H1 (cell line): ENCODE measurements around the gene SCNN1G. TPM values are rescaled to one million over a fixed set of nuclear protein-coding genes. Genes with fewer than 3 reads are reported as not detected.

Source experiments
- CTCF ChIA-PET: fragments of 300-600 bp; sonication (Branson Sonifier 250); formaldehyde crosslinking; loops from one replicate; lab custom pipeline; 2021; ENCODE audit not compliant: partially characterized antibody; lab: Charles Lee
- POLR2A ChIA-PET: fragments of 300-600 bp; sonication (Branson Sonifier 250); formaldehyde crosslinking; loops from one replicate; lab custom pipeline; 2021; ENCODE audit warnings: inconsistent platforms; ENCODE audit not compliant: partially characterized antibody; lab: Charles Lee
- DNase-seq, 2 experiments: peaks; one replicate each; pipeline versions ENCODE4 v3.0.0 to v3.0.0-alpha.2; 2010 to 2022; ENCODE audit warnings: low spot score in 2 of 2, low read depth in 1 of 2, mixed read lengths in 1 of 2
- FAIRE-seq: peaks from 2 replicates; lab custom pipeline; 2011; peaks lifted over from hg19 to GRCh38; lab: Jason Lieb, UNC
- H2AFZ ChIP-seq: 2 replicates; pipeline ENCODE4 v1.8.1; 2012; ENCODE audit warnings: low read length, inconsistent platforms
- H2AK5ac ChIP-seq: 2 replicates; pipeline ENCODE4 v1.6.1; 2013; ENCODE audit warnings: low read depth, low read length
- H2BK120ac ChIP-seq: replicated peaks from 2 replicates; pipeline ENCODE3; 2013; ENCODE audit warnings: low read depth, low read length, inconsistent platforms
- H2BK12ac ChIP-seq: 2 replicates; pipeline ENCODE4 v1.6.1; 2013; ENCODE audit warnings: low read depth, low read length
- H2BK15ac ChIP-seq: 2 replicates; pipeline ENCODE4 v1.6.1; 2013; ENCODE audit warnings: low read length
- H2BK20ac ChIP-seq: 2 replicates; pipeline ENCODE4 v1.6.1; 2013; ENCODE audit warnings: low read length
- H2BK5ac ChIP-seq: 2 replicates; pipeline ENCODE4 v1.6.1; 2013; ENCODE audit warnings: low read depth, low read length
- H3K14ac ChIP-seq: 2 replicates; pipeline ENCODE4 v1.6.1; 2013; ENCODE audit warnings: inconsistent platforms; ENCODE audit not compliant: insufficient read length
- H3K18ac ChIP-seq: 2 replicates; pipeline ENCODE4 v1.6.1; 2013; ENCODE audit warnings: low read length; ENCODE audit errors: extremely low read depth
- H3K23ac ChIP-seq: 2 replicates; pipeline ENCODE4 v1.6.1; 2013; ENCODE audit warnings: inconsistent platforms; ENCODE audit not compliant: insufficient read length
- H3K23me2 ChIP-seq: 2 replicates; pipeline ENCODE4 v1.6.1; 2013; ENCODE audit warnings: low read depth, low read length
- H3K27ac ChIP-seq: 2 replicates; pipeline ENCODE4 v1.6.1; 2011; ENCODE audit warnings: low read depth, low read length, inconsistent platforms
- H3K27me3 ChIP-seq, 4 experiments: replicated peaks in 1 of 4; 1 replicate in 1 of 4; 2 replicates in 3 of 4; pipeline versions ENCODE4 v1.6.1 to v1.8.1; 2011 to 2013; ENCODE audit warnings: low read length in 3 of 4, mild to moderate bottlenecking in 3 of 4, inconsistent platforms in 2 of 4, mixed read lengths in 2 of 4, moderate library complexity in 1 of 4; ENCODE audit not compliant: control insufficient read depth in 3 of 4, insufficient read depth in 3 of 4; ENCODE audit errors: extremely low read depth in 1 of 4
- H3K36me3 ChIP-seq, 4 experiments: 2 replicates each; pipeline versions ENCODE4 v1.6.1 to v1.8.1; 2011 to 2013; ENCODE audit warnings: mild to moderate bottlenecking in 4 of 4, low read length in 3 of 4, moderate library complexity in 2 of 4, control low read depth in 1 of 4, inconsistent platforms in 1 of 4; ENCODE audit not compliant: insufficient read depth in 4 of 4, control insufficient read depth in 2 of 4
- H3K4ac ChIP-seq: replicated peaks from 2 replicates; pipeline ENCODE3; 2013; ENCODE audit warnings: low read length, low read depth, mixed read lengths, inconsistent platforms; ENCODE audit not compliant: insufficient read length
- H3K4me1 ChIP-seq, 4 experiments: replicated peaks in 1 of 4; 1 replicate in 1 of 4; 2 replicates in 3 of 4; pipeline versions ENCODE4 v1.6.1 to v1.8.1; 2011 to 2013; ENCODE audit warnings: low read length in 3 of 4, inconsistent platforms in 2 of 4, mixed read lengths in 1 of 4; ENCODE audit not compliant: insufficient read depth in 4 of 4, control insufficient read depth in 3 of 4
- H3K4me2 ChIP-seq, 2 experiments: 2 replicates each; pipeline versions ENCODE4 v1.6.1 to v1.8.1; 2011 to 2013; ENCODE audit warnings: low read depth in 2 of 2, low read length in 2 of 2, control low read depth in 1 of 2, inconsistent platforms in 1 of 2, mild to moderate bottlenecking in 1 of 2; ENCODE audit not compliant: insufficient read depth in 1 of 2
- H3K4me3 ChIP-seq, 4 experiments: fragments of 200-600, 300-600 bp in 1 of 4; sonication (generic), shearing (Covaris generic), sonication (Bioruptor Twin) in 1 of 4; 2 replicates each; pipeline versions ENCODE4 v1.5.1 to v1.8.1; 2011 to 2016; ENCODE audit warnings: low read length in 4 of 4, low read depth in 3 of 4, control low read depth in 2 of 4, inconsistent platforms in 2 of 4, mild to moderate bottlenecking in 2 of 4, mixed read lengths in 1 of 4, moderate library complexity in 1 of 4; ENCODE audit not compliant: insufficient read depth in 2 of 4; ENCODE audit errors: extremely low read depth in 1 of 4
- H3K56ac ChIP-seq: replicated peaks from 2 replicates; pipeline ENCODE3; 2013; ENCODE audit warnings: low read depth, mild to moderate bottlenecking, mixed read lengths, low read length, inconsistent platforms; ENCODE audit not compliant: insufficient read length
- H3K79me1 ChIP-seq: 2 replicates; pipeline ENCODE4 v1.6.1; 2013; ENCODE audit warnings: low read depth, low read length, control low read depth
- H3K79me2 ChIP-seq, 2 experiments: 2 replicates each; pipeline versions ENCODE4 v1.6.1 to v1.8.1; 2012 to 2013; ENCODE audit warnings: low read length in 2 of 2, mild to moderate bottlenecking in 2 of 2, inconsistent platforms in 1 of 2; ENCODE audit not compliant: insufficient read depth in 2 of 2, control insufficient read depth in 1 of 2
- H3K9ac ChIP-seq, 4 experiments: replicated peaks in 1 of 4; 1 replicate in 1 of 4; 2 replicates in 3 of 4; pipeline versions ENCODE4 v1.6.1 to v1.8.1; 2011 to 2013; ENCODE audit warnings: low read depth in 3 of 4, low read length in 3 of 4, control low read depth in 2 of 4, mild to moderate bottlenecking in 2 of 4, moderate library complexity in 2 of 4, inconsistent platforms in 1 of 4; ENCODE audit errors: extremely low read depth in 1 of 4
- H3K9me3 ChIP-seq, 2 experiments: 2 replicates each; pipeline versions ENCODE4 v1.6.1 to v1.8.1; 2012 to 2013; ENCODE audit warnings: mild to moderate bottlenecking in 2 of 2, moderate library complexity in 2 of 2, control low read depth in 1 of 2, inconsistent platforms in 1 of 2, low read depth in 1 of 2, low read length in 1 of 2, mixed read lengths in 1 of 2; ENCODE audit not compliant: insufficient read depth in 2 of 2
- H4K20me1 ChIP-seq, 2 experiments: replicated peaks in 1 of 2; 2 replicates each; pipeline versions ENCODE3 to v1.8.1; 2011 to 2013; ENCODE audit warnings: inconsistent platforms in 2 of 2, low read length in 2 of 2, mild to moderate bottlenecking in 1 of 2; ENCODE audit not compliant: insufficient read depth in 2 of 2, control insufficient read depth in 1 of 2
- H4K5ac ChIP-seq: 2 replicates; pipeline ENCODE4 v1.6.1; 2013; ENCODE audit warnings: low read length, low read depth, mixed read lengths, inconsistent platforms; ENCODE audit not compliant: insufficient read length
- H4K8ac ChIP-seq: 2 replicates; pipeline ENCODE4 v1.8.0; 2013; ENCODE audit warnings: mild to moderate bottlenecking, moderate library complexity, low read length, inconsistent platforms; ENCODE audit not compliant: insufficient read depth; ENCODE audit errors: extremely low read depth
- H4K91ac ChIP-seq: replicated peaks from 2 replicates; pipeline ENCODE3; 2013; ENCODE audit warnings: low read length, mixed read lengths, inconsistent platforms; ENCODE audit not compliant: insufficient read length
- CTBP2 ChIP-seq: IDR thresholded peaks from 2 replicates; pipeline ENCODE4 v1.7.0; 2011; ENCODE audit warnings: borderline replicate concordance, mild to moderate bottlenecking, moderate library complexity, mixed read lengths, low read length; ENCODE audit not compliant: insufficient read depth, insufficient read length
- EGR1 ChIP-seq: IDR thresholded peaks from 2 replicates; pipeline ENCODE4 v1.6.1; 2011; ENCODE audit warnings: low read depth, low read length, borderline replicate concordance
- SIRT6 ChIP-seq: IDR thresholded peaks from one replicate; pipeline ENCODE4 v1.7.1; 2012; ENCODE audit warnings: low read length, inconsistent platforms
- WGBS, 2 experiments: shearing (Covaris generic) in 1 of 2; methylation state at CpG; one replicate each; pipeline versions ENCODE4 v1.1.6 to v1.1.7; 2013 to 2015; ENCODE audit warnings: low lambda C conversion rate in 2 of 2, mixed read lengths in 2 of 2, inconsistent platforms in 1 of 2, low coverage in 1 of 2, missing lambda C conversion rate in 1 of 2; ENCODE audit not compliant: insufficient replicate concordance in 2 of 2, insufficient coverage in 1 of 2, insufficient read length in 1 of 2; ENCODE audit errors: extremely low coverage in 1 of 2, missing lambda C conversion rate in 1 of 2; 5-methylcytosine and 5-hydroxymethylcytosine counted together
- polyA plus RNA-seq, 7 experiments: library from polyadenylated mRNA; depleted of rRNA in 3 of 7; stranded (reverse) in 5 of 7; unstranded in 2 of 7; fragments of >200 nt in 5 of 7; fragments of 200-250 nt in 2 of 7; gene quantifications; 1 replicate in 5 of 7; 2 replicates in 1 of 7; 4 replicates in 1 of 7; pipeline versions ENCODE4 v1.2.1 to v1.2.3, GENCODE V29; 2011 to 2013; ENCODE audit warnings: missing spikeins in 2 of 7, mixed read lengths in 2 of 7
- total RNA-seq: library from RNA; stranded (reverse); fragmentation: NEBNext Ultra II Directional; extraction: Animal tissue kit (Norgen Biotek cat#: 25700); gene quantifications from 2 replicates; pipeline ENCODE4 v1.2.1, GENCODE V29; 2021

The SCNN1G gene
- total and polyA plus RNA-seq, 2 of the 8 experiments (the other 6 are each of a cell fraction or from before 2014, with no cell fraction given): 0.73 to 1.1 TPM

GRCh38 chr16:23156946-23157460 is 25.5 kb upstream of the SCNN1G start:
- no peak overlapping the region for H3K18ac ChIP-seq
- no peak overlapping the region for H3K27ac ChIP-seq
- no peak overlapping the region for H3K14ac ChIP-seq
- 0 out of 2 replicates have a peak overlapping the region, but pooled peaks have one; percentile 81 for H2AFZ ChIP-seq
- H3K9ac ChIP-seq: no peak overlapping the region
- POLR2A ChIA-PET: interaction anchor here (1.1 kb wide), 1 partner anchor 12 kb away, joined by 3 read pairs; no protein-coding TSS in a partner anchor
- no peak overlapping the region for H3K4me2 ChIP-seq
- H2BK12ac ChIP-seq: no peak overlapping the region
- no peak overlapping the region for H3K56ac ChIP-seq
- H3K4ac ChIP-seq: no peak overlapping the region
- no peak overlapping the region for H3K4me3 ChIP-seq
- H2BK5ac ChIP-seq: no peak overlapping the region
- no peaks in the 10 kb centered on the region for H3K27me3 ChIP-seq
- no peaks in the 10 kb centered on the region for H3K36me3 ChIP-seq
- H3K23me2 ChIP-seq: no peaks in the 10 kb centered on the region; the same call in 1 of the 2 replicates
- DNase-seq: no peak
- H2AK5ac ChIP-seq: no peak overlapping the region
- 94% methylated on average over 1 of the region's 1 CpG; no CpG with 5 or more reads in 1 of the 2 experiments for WGBS, 2 experiments
- FAIRE-seq: no peak
- H3K4me1 ChIP-seq: no peaks in the 10 kb centered on the region; a peak in 1 of 7 replicates
- CTCF ChIA-PET: interaction anchor here (0.8 to 1.9 kb wide), 2 partner anchors 65 to 278 kb away, joined by 3 to 5 read pairs; no protein-coding TSS in a partner anchor
- no peak for TF ChIP-seq EGR1
- no peak for TF ChIP-seq SIRT6
- no peak for TF ChIP-seq CTBP2
- H4K20me1 ChIP-seq: no peaks in the 10 kb centered on the region
- no peak overlapping the region for H2BK20ac ChIP-seq
- H2BK120ac ChIP-seq: no peak overlapping the region
- H3K79me1 ChIP-seq: no peaks in the 10 kb centered on the region
- no peaks in the 10 kb centered on the region for H3K79me2 ChIP-seq
- no peak overlapping the region for H2BK15ac ChIP-seq
- no peak overlapping the region for H4K8ac ChIP-seq
- peaks cover 0 to 4% of the 10 kb centered on the region in 2 experiments; a peak in 1 of 4 replicates for H3K9me3 ChIP-seq
- H4K5ac ChIP-seq: no peak overlapping the region
- no peak overlapping the region for H4K91ac ChIP-seq
- H3K23ac ChIP-seq: no peak overlapping the region
